Nephron progenitor cell (in vitro differentiated cells): Measurements from ENCODE around the gene SSR1.

Source experiments
- DNase-seq: peaks from one replicate; pipeline ENCODE4 v3.0.0; 2021
- H3K27ac Mint-ChIP-seq: 2 replicates; pipeline ENCODE4 v1.8.0; 2021; ENCODE audit warnings: mild to moderate bottlenecking, moderate library complexity, mixed read lengths
- H3K27me3 Mint-ChIP-seq: 2 replicates; pipeline ENCODE4 v1.8.0; 2021; ENCODE audit warnings: mild to moderate bottlenecking, low read depth, mixed read lengths; ENCODE audit not compliant: poor library complexity
- H3K36me3 Mint-ChIP-seq: 2 replicates; pipeline ENCODE4 v1.8.0; 2021; ENCODE audit warnings: low read depth, mixed read lengths
- H3K4me1 Mint-ChIP-seq: 2 replicates; pipeline ENCODE4 v1.8.0; 2021; ENCODE audit warnings: mixed read lengths
- H3K4me3 Mint-ChIP-seq: 2 replicates; pipeline ENCODE4 v1.8.0; 2021; ENCODE audit warnings: mild to moderate bottlenecking, moderate library complexity, mixed read lengths
- H3K9me3 Mint-ChIP-seq: 2 replicates; pipeline ENCODE4 v1.8.0; 2021; ENCODE audit warnings: mild to moderate bottlenecking, moderate library complexity, mixed read lengths
- CTCF ChIP-seq: fragments of 200-600 bp; sonication (generic); IDR thresholded peaks from 2 replicates; pipeline ENCODE4 v1.5.0; 2021; ENCODE audit warnings: antibody characterized with exemption

The SSR1 gene

GRCh38 chr6:7236306-7237209, 76.4 kb downstream of the SSR1 start:
- H3K27ac Mint-ChIP-seq, result peak overlapping the region; percentile 95
- TF ChIP-seq CTCF, result no peak
- no peaks in the 10 kb centered on the region for H3K9me3 Mint-ChIP-seq
- peaks cover 43% of the 10 kb centered on the region for H3K36me3 Mint-ChIP-seq
- no peak for DNase-seq
- H3K4me1 Mint-ChIP-seq, result peaks cover 58% of the 10 kb centered on the region
- H3K4me3 Mint-ChIP-seq, result no peak overlapping the region
- no peaks in the 10 kb centered on the region for H3K27me3 Mint-ChIP-seq

GRCh38 chr6:7235712-7236305, 77.2 kb downstream of the SSR1 start:
- no peaks in the 10 kb centered on the region for H3K9me3 Mint-ChIP-seq
- peak overlapping the region; percentile 95 for H3K27ac Mint-ChIP-seq
- TF ChIP-seq CTCF, result no peak
- peaks cover 51% of the 10 kb centered on the region for H3K4me1 Mint-ChIP-seq
- H3K36me3 Mint-ChIP-seq, result peaks cover 49% of the 10 kb centered on the region
- H3K4me3 Mint-ChIP-seq, result no peak overlapping the region
- no peaks in the 10 kb centered on the region for H3K27me3 Mint-ChIP-seq
- no peak for DNase-seq

- Mint-ChIP-seq H3K4me3 (no peak overlapping the region), H3K36me3 (peaks cover 48% of the 10 kb centered on the region), H3K27me3 (no peaks in the 10 kb centered on the region), H3K9me3 (no peaks in the 10 kb centered on the region), H3K27ac (no peak overlapping the region), H3K4me1 (peaks cover 38% of the 10 kb centered on the region)
- no peak for TF ChIP-seq CTCF
- no peak for DNase-seq
These were observed 78.5 kb downstream of the SSR1 start for GRCh38 chr6:7234547-7234946.

- no peak overlapping the region for H3K4me3 Mint-ChIP-seq
- TF ChIP-seq CTCF, result no peak
- no peak for DNase-seq
- H3K27ac Mint-ChIP-seq, result no peak overlapping the region
- peaks cover 68% of the 10 kb centered on the region for H3K36me3 Mint-ChIP-seq
- H3K4me1 Mint-ChIP-seq, result peaks cover 18% of the 10 kb centered on the region
- no peaks in the 10 kb centered on the region for H3K27me3 Mint-ChIP-seq
- H3K9me3 Mint-ChIP-seq, result no peaks in the 10 kb centered on the region
These were observed 80.6 kb downstream of the SSR1 start for GRCh38 chr6:7232351-7232750.

GRCh38 chr6:7230956-7231713, 81.9 kb downstream of the SSR1 start:
- peaks cover 12% of the 10 kb centered on the region for H3K4me1 Mint-ChIP-seq
- H3K27me3 Mint-ChIP-seq, result peaks cover 6% of the 10 kb centered on the region
- no peaks in the 10 kb centered on the region for H3K9me3 Mint-ChIP-seq
- H3K27ac Mint-ChIP-seq, result no peak overlapping the region
- no peak for TF ChIP-seq CTCF
- DNase-seq, result no peak
- no peak overlapping the region for H3K4me3 Mint-ChIP-seq
- H3K36me3 Mint-ChIP-seq, result peaks cover 76% of the 10 kb centered on the region
